Measurements from ENCODE around the gene NUAK2. TPM values are rescaled to one million over a fixed set of nuclear protein-coding genes. Genes with fewer than 3 reads are reported as not detected.
"Not testable (repeated sequence)": the region's sequence is repeated elsewhere in the genome, so short reads cannot be mapped to it uniquely, and the experiment has no call there.

Gene NUAK2
- total RNA-seq, 8 experiments from 2014 or later: 0.09 to 17.9 (median 7.0) TPM

GRCh38 chr1:205298191-205298994 is 23.2 kb downstream of the NUAK2 start:
- 0 to 83% (median 73%) methylated on average over 3 to 8 of the region's 9 CpGs; no CpG with 5 or more reads in 2 of the 10 experiments for WGBS, 10 experiments
- peak; percentile 4 to 84 (median 37) for ATAC-seq (replicated peaks in 6 of 8)
- Histone ChIP-seq H3K27ac (peak overlapping the region; percentile 63 to 86), H3K4me3 (no peak overlapping the region), H3K4me1 (replicated peaks in 1 of 2) (peaks cover 62 to 65% of the 10 kb centered on the region in 2 donors)
- in situ Hi-C loops (cut with MboI; ENCODE audit: low pct_unique_long_range_greater_than_20kb in 2 of 9, low sequenced_read_pairs in 9 of 9, unreplicated experiment in 9 of 9): no loop called here

GRCh38 chr1:205297546-205298177 is 23.9 kb downstream of the NUAK2 start:
- H3K4me1 ChIP-seq (replicated peaks in 1 of 2): peaks cover 69 to 70% of the 10 kb centered on the region in 2 donors
- WGBS, 10 experiments: 86 to 100% (median 97%) methylated on average over 2 to 5 of the region's 5 CpGs; no CpG with 5 or more reads in 4 of the 10 experiments
- ATAC-seq (replicated peaks in 6 of 8); in situ Hi-C loops (cut with MboI; ENCODE audit: low pct_unique_long_range_greater_than_20kb in 2 of 9, low sequenced_read_pairs in 9 of 9, unreplicated experiment in 9 of 9); H3K4me3 ChIP-seq: not testable (repeated sequence)
- peak overlapping the region; percentile 63 to 86 for H3K27ac ChIP-seq

- Histone ChIP-seq H3K4me1 (replicated peaks in 1 of 2) (peaks cover 55 to 56% of the 10 kb centered on the region in 2 donors), H3K4me3 (no peak overlapping the region), H3K27ac (no peak overlapping the region)
- WGBS, 10 experiments: 60 to 100% (median 90%) methylated on average over 1 to 2 of the region's 2 CpGs; no CpG with 5 or more reads in 4 of the 10 experiments
- no peak for ATAC-seq (replicated peaks in 6 of 8)
- in situ Hi-C loops (cut with MboI; ENCODE audit: low pct_unique_long_range_greater_than_20kb in 2 of 9, low sequenced_read_pairs in 9 of 9, unreplicated experiment in 9 of 9): no loop called here
Observed at GRCh38 chr1:205296154-205296553, 25.4 kb downstream of the NUAK2 start.

GRCh38 chr1:205294934-205295333 is 26.6 kb downstream of the NUAK2 start:
- peak overlapping the region; percentile 89 to 91 for H3K27ac ChIP-seq
- in situ Hi-C loops (cut with MboI; ENCODE audit: low pct_unique_long_range_greater_than_20kb in 2 of 9, low sequenced_read_pairs in 9 of 9, unreplicated experiment in 9 of 9): no loop called here
- ATAC-seq (replicated peaks in 6 of 8): no peak
- WGBS, 10 experiments: 20 to 91% (median 67%) methylated on average over 1 to 5 of the region's 5 CpGs; no CpG with 5 or more reads in 3 of the 10 experiments
- H3K4me3 ChIP-seq: no peak overlapping the region
- H3K4me1 ChIP-seq (replicated peaks in 1 of 2): peaks cover 43 to 44% of the 10 kb centered on the region in 2 donors

GRCh38 chr1:205294175-205294917 is 27.2 kb downstream of the NUAK2 start:
- no peak overlapping the region for H3K4me3 ChIP-seq
- 33 to 71% (median 42%) methylated on average over 2 to 6 of the region's 6 CpGs; no CpG with 5 or more reads in 5 of the 10 experiments for WGBS, 10 experiments
- peak; percentile 32 to 83 (median 71) for ATAC-seq (replicated peaks in 6 of 8)

GRCh38 chr1:205293350-205294074 is 28.0 kb downstream of the NUAK2 start:
- Histone ChIP-seq H3K27ac (peak overlapping the region; percentile 89 to 91), H3K4me3 (no peak overlapping the region), H3K4me1 (replicated peaks in 1 of 2) (peaks cover 34 to 36% of the 10 kb centered on the region in 2 donors)
- in situ Hi-C loops (cut with MboI; ENCODE audit: low pct_unique_long_range_greater_than_20kb in 2 of 9, low sequenced_read_pairs in 9 of 9, unreplicated experiment in 9 of 9): no loop called here
- WGBS, 10 experiments: 40 to 94% (median 87%) methylated on average over 1 to 9 of the region's 10 CpGs; no CpG with 5 or more reads in 3 of the 10 experiments
- no peak for ATAC-seq (replicated peaks in 6 of 8)

More at GRCh38 chr1:205294175-205294917, 27.2 kb downstream of the NUAK2 start:
- in situ Hi-C loops (cut with MboI; ENCODE audit: low pct_unique_long_range_greater_than_20kb in 2 of 9, low sequenced_read_pairs in 9 of 9, unreplicated experiment in 9 of 9): no loop called here
- Histone ChIP-seq H3K27ac (peak overlapping the region; percentile 89 to 91), H3K4me1 (replicated peaks in 1 of 2) (peaks cover 38 to 42% of the 10 kb centered on the region in 2 donors)

GRCh38 chr1:205291596-205291995 is 29.9 kb downstream of the NUAK2 start:
- 40 to 96% (median 90%) methylated on average over 1 to 6 of the region's 6 CpGs; no CpG with 5 or more reads in 3 of the 10 experiments for WGBS, 10 experiments
- in situ Hi-C loops (cut with MboI; ENCODE audit: low pct_unique_long_range_greater_than_20kb in 2 of 9, low sequenced_read_pairs in 9 of 9, unreplicated experiment in 9 of 9): no loop called here

GRCh38 chr1:205287767-205288559 is 33.6 kb downstream of the NUAK2 start:
- in situ Hi-C loops (cut with MboI; ENCODE audit: low pct_unique_long_range_greater_than_20kb in 2 of 9, low sequenced_read_pairs in 9 of 9, unreplicated experiment in 9 of 9): no loop called here
- no peak for ATAC-seq (replicated peaks in 6 of 8)
- H3K4me3 ChIP-seq: no peak overlapping the region
- 20 to 89% (median 45%) methylated on average over 1 to 8 of the region's 8 CpGs; no CpG with 5 or more reads in 1 of the 10 experiments for WGBS, 10 experiments
- H3K27ac ChIP-seq: no peak overlapping the region
- H3K4me1 ChIP-seq (replicated peaks in 1 of 2): peaks cover 38 to 39% of the 10 kb centered on the region in 2 donors

More at GRCh38 chr1:205291596-205291995, 29.9 kb downstream of the NUAK2 start:
- H3K27ac ChIP-seq: no peak overlapping the region
- peaks cover 34% of the 10 kb centered on the region in 2 donors for H3K4me1 ChIP-seq (replicated peaks in 1 of 2)
- no peak overlapping the region for H3K4me3 ChIP-seq
- ATAC-seq (replicated peaks in 6 of 8): no peak

GRCh38 chr1:205287076-205287475 is 34.5 kb downstream of the NUAK2 start:
- in situ Hi-C loops (cut with MboI; ENCODE audit: low pct_unique_long_range_greater_than_20kb in 2 of 9, low sequenced_read_pairs in 9 of 9, unreplicated experiment in 9 of 9): no loop called here
- no peak for ATAC-seq (replicated peaks in 6 of 8)
- H3K4me3 ChIP-seq: no peak overlapping the region
- H3K4me1 ChIP-seq (replicated peaks in 1 of 2): peaks cover 37 to 38% of the 10 kb centered on the region in 2 donors
- H3K27ac ChIP-seq: no peak overlapping the region
- WGBS, 10 experiments: 70 to 100% (median 96%) methylated on average over 1 to 3 of the region's 3 CpGs; no CpG with 5 or more reads in 2 of the 10 experiments

GRCh38 chr1:205286335-205286950 is 35.1 kb downstream of the NUAK2 start:
- no peak overlapping the region for H3K4me3 ChIP-seq
- 70 to 100% (median 95%) methylated on average over 1 to 9 of the region's 9 CpGs; no CpG with 5 or more reads in 3 of the 10 experiments for WGBS, 10 experiments
- in situ Hi-C loops (cut with MboI; ENCODE audit: low pct_unique_long_range_greater_than_20kb in 2 of 9, low sequenced_read_pairs in 9 of 9, unreplicated experiment in 9 of 9): no loop called here
- no peak for ATAC-seq (replicated peaks in 6 of 8)
- H3K4me1 ChIP-seq (replicated peaks in 1 of 2): peaks cover 37 to 38% of the 10 kb centered on the region in 2 donors
- H3K27ac ChIP-seq: no peak overlapping the region

GRCh38 chr1:205285381-205286101 is 36.0 kb downstream of the NUAK2 start:
- peak overlapping the region; percentile 84 to 85 for H3K27ac ChIP-seq
- 59 to 77% (median 72%) methylated on average over 3 to 12 of the region's 12 CpGs for WGBS, 10 experiments
- no peak overlapping the region for H3K4me3 ChIP-seq
- no peak for ATAC-seq (replicated peaks in 6 of 8)
- H3K4me1 ChIP-seq (replicated peaks in 1 of 2): peaks cover 37 to 38% of the 10 kb centered on the region in 2 donors
- in situ Hi-C loops (cut with MboI; ENCODE audit: low pct_unique_long_range_greater_than_20kb in 2 of 9, low sequenced_read_pairs in 9 of 9, unreplicated experiment in 9 of 9): no loop called here

All from motor neuron (in vitro differentiated cells).